Measurements from ENCODE around the gene ZNF460. TPM values are rescaled to one million over a fixed set of nuclear protein-coding genes. Genes with fewer than 3 reads are reported as not detected.
A peak's percentile ranks its signal among the peaks of the same experiment; 100 is the strongest.

ZNF460 gene
- 86.0 and 91.1 TPM in 2 replicates for total RNA-seq

- H3K4me3 ChIP-seq (ENCODE audit: low read depth, low read length), result peak within 1 kb of the TSS; percentile 96
- peak; percentile 98 for DNase-seq (ENCODE audit: low read depth)
- TF ChIP-seq CTCF (IDR thresholded peaks at IDR 0.05; ENCODE audit: insufficient read depth, low read depth, low read length), result no peak
Measured at GRCh38 chr19:57280165-57280961, at the start of gene ZNF460. Gene ZNF460 (plus strand): TSS chr19:57280485. CDS start chr19:57280807, 322 bp downstream.

GRCh38 chr19:57231686-57232085 lies 48.6 kb upstream of the ZNF460 start:
- TF ChIP-seq CTCF (IDR thresholded peaks at IDR 0.05; ENCODE audit: insufficient read depth, low read depth, low read length), result no peak
- H3K4me3 ChIP-seq (ENCODE audit: low read depth, low read length), result no peak overlapping the region
- DNase-seq (ENCODE audit: low read depth), result no peak

GRCh38 chr19:57233207-57233606 lies 47.1 kb upstream of the ZNF460 start:
- H3K4me3 ChIP-seq (ENCODE audit: low read depth, low read length), result no peak overlapping the region
- TF ChIP-seq CTCF (IDR thresholded peaks at IDR 0.05; ENCODE audit: insufficient read depth, low read depth, low read length), result no peak
- DNase-seq (ENCODE audit: low read depth), result no peak

GRCh38 chr19:57239982-57240310 lies 40.3 kb upstream of the ZNF460 start:
- DNase-seq (ENCODE audit: low read depth), result no peak
- peak overlapping the region; percentile 78 for H3K4me3 ChIP-seq (ENCODE audit: low read depth, low read length)
- TF ChIP-seq CTCF (IDR thresholded peaks at IDR 0.05; ENCODE audit: insufficient read depth, low read depth, low read length), result no peak

- peak; percentile 90 for DNase-seq (ENCODE audit: low read depth)
- peak within 1 kb of the TSS; percentile 78 for H3K4me3 ChIP-seq (ENCODE audit: low read depth, low read length)
- TF ChIP-seq CTCF (IDR thresholded peaks at IDR 0.05; ENCODE audit: insufficient read depth, low read depth, low read length), result no peak
Measured at GRCh38 chr19:57240311-57241090, 39.8 kb upstream of the ZNF460 start, which contains the start of gene ZNF805. Gene ZNF805 (plus strand): TSS chr19:57240632. CDS start chr19:57240892, 260 bp downstream.

GRCh38 chr19:57241176-57241575 lies 39.1 kb upstream of the ZNF460 start:
- DNase-seq (ENCODE audit: low read depth), result peak; percentile 32

More at GRCh38 chr19:57241176-57241575, 39.1 kb upstream of the ZNF460 start:
- no peak for TF ChIP-seq CTCF (IDR thresholded peaks at IDR 0.05; ENCODE audit: insufficient read depth, low read depth, low read length)
- H3K4me3 ChIP-seq (ENCODE audit: low read depth, low read length), result peak overlapping the region; percentile 78

Data from fibroblast of villous mesenchyme (primary cell).